K562 (cell line): ENCODE data around the gene RPL36AL. TPM values are rescaled to one million over a fixed set of nuclear protein-coding genes. Genes with fewer than 3 reads are reported as not detected.

ENCODE experiments used
- ATAC-seq: fragments of 200-7000 bp; cut with Tn5 transposase; 3 replicates; pipeline ENCODE4 v1.9.1; 2020; ENCODE audit warnings: moderate library complexity
- BruUV-seq: library from RNA; stranded (reverse); fragments of 400-500 nt; replicated peaks from 2 replicates; lab custom pipeline; 2021; lab: Mats Ljungman, UMichigan
- CTCF ChIA-PET: fragments of 300-600 bp; formaldehyde crosslinking; extraction: SDS; loops from one replicate; lab custom pipeline; 2021; ENCODE audit warnings: low intra/inter-chr PET ratio; lab: Yijun Ruan, JAX
- POLR2A ChIA-PET: fragments of 300-600, 350-650 bp; sonication (Branson Sonifier 250); formaldehyde crosslinking; extraction: SDS; loops from one replicate; lab custom pipeline; 2021; ENCODE audit warnings: antibody characterized with exemption, inconsistent platforms; lab: Yijun Ruan, JAX
- DNase-seq, 4 experiments: peaks; one replicate each; pipeline versions ENCODE4 v3.0.0 to v3.0.0-alpha.2; 2011 to 2018; ENCODE audit warnings: low spot score in 3 of 4, mixed read lengths in 3 of 4; ENCODE audit errors: extremely low read depth in 1 of 4
- FAIRE-seq: peaks from 2 replicates; lab custom pipeline; 2011; peaks lifted over from hg19 to GRCh38; lab: Jason Lieb, UNC
- H2AFZ ChIP-seq: 2 replicates; pipeline ENCODE4 v1.6.0; 2011; ENCODE audit warnings: low read depth, low read length, control low read depth, inconsistent platforms
- H3K27ac ChIP-seq: fragments of 200-600 bp; 3 replicates; pipeline ENCODE4 v1.8.0; 2011; ENCODE audit warnings: low read depth, mild to moderate bottlenecking, control low read depth, inconsistent platforms, low read length, moderate library complexity, mixed read lengths; ENCODE audit errors: extremely low read depth
- H3K27me3 ChIP-seq, 2 experiments: fragments of 300-600 bp in 1 of 2; 2 replicates in 1 of 2; 3 replicates in 1 of 2; pipeline versions ENCODE4 v1.6.0 to v1.8.0; 2011; ENCODE audit warnings: inconsistent platforms in 2 of 2, low read length in 2 of 2, mild to moderate bottlenecking in 1 of 2, mixed read lengths in 1 of 2, moderate library complexity in 1 of 2; ENCODE audit not compliant: control insufficient read depth in 2 of 2, insufficient read depth in 2 of 2
- H3K36me3 ChIP-seq: fragments of 300-600 bp; 3 replicates; pipeline ENCODE4 v1.8.0; 2011; ENCODE audit warnings: mild to moderate bottlenecking, low read length, inconsistent platforms; ENCODE audit not compliant: control insufficient read depth, insufficient read depth
- H3K4me1 ChIP-seq, 2 experiments: fragments of 200-600 bp in 1 of 2; replicated peaks in 1 of 2; 2 replicates in 1 of 2; 3 replicates in 1 of 2; pipeline versions ENCODE4 v1.5.1 to v1.8.0; 2011; ENCODE audit warnings: inconsistent platforms in 2 of 2, low read length in 2 of 2, mild to moderate bottlenecking in 1 of 2, mixed read lengths in 1 of 2, moderate library complexity in 1 of 2; ENCODE audit not compliant: control insufficient read depth in 2 of 2, insufficient read depth in 2 of 2
- H3K4me2 ChIP-seq: 2 replicates; pipeline ENCODE4 v1.6.1; 2011; ENCODE audit warnings: low read length, control low read depth, inconsistent platforms, mixed read lengths; ENCODE audit not compliant: insufficient read depth
- H3K4me3 ChIP-seq: fragments of 200-600 bp; sonication (generic), shearing (Covaris generic); 2 replicates; pipeline ENCODE4 v1.5.1; 2016; ENCODE audit warnings: control low read depth, inconsistent platforms
- H3K79me2 ChIP-seq: fragments of 200-600 bp; 3 replicates; pipeline ENCODE4 v1.8.0; 2011; ENCODE audit warnings: low read length, inconsistent platforms; ENCODE audit not compliant: control insufficient read depth, insufficient read depth
- H3K9ac ChIP-seq, 2 experiments: 2 replicates each; pipeline versions ENCODE4 v1.6.0 to v1.6.1; 2011; ENCODE audit warnings: low read depth in 2 of 2, low read length in 2 of 2, control low read depth in 1 of 2, inconsistent platforms in 1 of 2, mild to moderate bottlenecking in 1 of 2, mixed read lengths in 1 of 2; ENCODE audit not compliant: insufficient read depth in 1 of 2
- H3K9me1 ChIP-seq: one replicate; pipeline ENCODE4 v1.6.0; 2011; ENCODE audit warnings: inconsistent platforms, mild to moderate bottlenecking, low read length, moderate library complexity; ENCODE audit not compliant: control insufficient read depth, insufficient read depth
- H3K9me3 ChIP-seq: replicated peaks from 2 replicates; pipeline ENCODE4 v1.5.1; 2011; ENCODE audit warnings: low read depth, low read length, inconsistent platforms; ENCODE audit not compliant: control insufficient read depth, insufficient read depth
- H4K20me1 ChIP-seq: replicated peaks from 2 replicates; pipeline ENCODE4 v1.6.1; 2011; ENCODE audit warnings: low read length, inconsistent platforms, mixed read lengths; ENCODE audit not compliant: control insufficient read depth, insufficient read depth
- EGR1 ChIP-seq: fragments of 450-650 bp; conservative IDR thresholded peaks from 2 replicates; pipeline ENCODE4 v1.6.1; 2017; ENCODE audit warnings: mild to moderate bottlenecking
- KDM1A ChIP-seq, 2 experiments: fragments of 450-650 bp; IDR thresholded peaks; 2 replicates each; pipeline ENCODE4 v1.6.1; 2016; ENCODE audit warnings: mild to moderate bottlenecking in 2 of 2
- MIER1 ChIP-seq: fragments of 450-650 bp; IDR thresholded peaks from 2 replicates; pipeline ENCODE4 v1.6.1; 2016; ENCODE audit warnings: antibody characterized with exemption, mild to moderate bottlenecking, low read depth
- WGBS: fragments of 100-300 bp; shearing (Covaris generic); methylation state at CpG from one replicate; pipeline ENCODE4 v1.1.6; 2016; ENCODE audit warnings: low coverage, mixed read lengths; ENCODE audit not compliant: insufficient coverage; ENCODE audit errors: missing lambda C conversion rate; 5-methylcytosine and 5-hydroxymethylcytosine counted together
- in situ Hi-C: fragments of 300-500 bp; cut with MboI; formaldehyde crosslinking; loops from 4 replicates; pipeline ENCODE4 v1.15.0; 2018; ENCODE audit warnings: inconsistent platforms, mixed read lengths
- intact Hi-C: fragments of 100-400 bp; cut with micrococcal nuclease; formaldehyde crosslinking; loops from 2 replicates; pipeline ENCODE4 v1.14.2; 2022
- polyA plus RNA-seq, 8 experiments: library from polyadenylated mRNA; depleted of rRNA in 4 of 8; stranded (reverse) in 5 of 8; unstranded in 3 of 8; fragments of >200 nt; fragmentation: Nextera tagmentation in 2 of 8; fragmentation: Illumina TruSeq in 1 of 8; extraction: Ambion mirVana in 2 of 8; extraction: Trizol in 1 of 8; gene quantifications; 2 replicates each; pipeline versions ENCODE4 v1.2.1 to v1.2.3, GENCODE V29; 2011 to 2014; ENCODE audit warnings: inconsistent platforms in 1 of 8, missing spikeins in 1 of 8
- total RNA-seq, 7 experiments: library from RNA; depleted of rRNA in 6 of 7; stranded (reverse); fragments of >200 nt in 6 of 7; fragmentation: Illumina TruSeq in 2 of 7; extraction: Trizol in 2 of 7; gene quantifications; 2 replicates each; pipeline versions ENCODE4 v1.2.1 to v1.2.3, GENCODE V29; 2011 to 2021; ENCODE audit warnings: low replicate concordance in 1 of 7
- TF ChIP-seq, protein P1 (sequence below): fragments of 250-450 bp; sonication (Bioruptor Pico); IDR thresholded peaks from 2 replicates; pipeline ENCODE4 v1.5.0; 2022; ENCODE audit warnings: mild to moderate bottlenecking

RPL36AL gene
- total and polyA plus RNA-seq, 9 of the 15 experiments (the other 6 are each of a cell fraction or from before 2014, with no cell fraction given), result 146 to 674 (median 360) TPM

GRCh38 chr14:49612671-49613070, 7.8 kb downstream of the RPL36AL start:
- peaks cover 3% of the 10 kb centered on the region for H3K9me1 ChIP-seq
- H3K4me1 ChIP-seq, result peaks cover 0 to 4% of the 10 kb centered on the region in 2 experiments; a peak in 4 of 5 replicates
- H3K9ac ChIP-seq, result no peak overlapping the region
- POLR2A ChIA-PET, result interaction anchor here (0.8 to 1.0 kb wide), 2 partner anchors 8 to 13 kb away, joined by 3 read pairs; partner anchors contain the start of genes LRR1, MGAT2 and RPL36AL
- DNase-seq (no peak), FAIRE-seq (no peak), ATAC-seq (no peak)
- no peak overlapping the region for H3K4me3 ChIP-seq
- no peaks in the 10 kb centered on the region for H3K27me3 ChIP-seq
- no TSS peak for BruUV-seq
- H3K36me3 ChIP-seq, result peaks cover 45% of the 10 kb centered on the region
- H4K20me1 ChIP-seq, result no peaks in the 10 kb centered on the region
- no peak overlapping the region for H3K27ac ChIP-seq
- 16% methylated on average over 4 of the region's 8 CpGs for WGBS
- no peak overlapping the region for H2AFZ ChIP-seq
- peaks cover 29% of the 10 kb centered on the region for H3K79me2 ChIP-seq
- intact Hi-C loops, result no loop called here
- in situ Hi-C loops, result no loop called here
- H3K4me2 ChIP-seq, result no peak overlapping the region
- CTCF ChIA-PET, result no interaction called here
- peak; percentile 36 to 55; a peak in 2 of 4 replicates for TF ChIP-seq KDM1A (IDR thresholded peaks at IDR 0.05)
- 0 out of 2 replicates have a peak, but pooled peaks have one; percentile 23 for TF ChIP-seq EGR1
- no peak for TF ChIP-seq MIER1
- TF ChIP-seq, protein P1, sequence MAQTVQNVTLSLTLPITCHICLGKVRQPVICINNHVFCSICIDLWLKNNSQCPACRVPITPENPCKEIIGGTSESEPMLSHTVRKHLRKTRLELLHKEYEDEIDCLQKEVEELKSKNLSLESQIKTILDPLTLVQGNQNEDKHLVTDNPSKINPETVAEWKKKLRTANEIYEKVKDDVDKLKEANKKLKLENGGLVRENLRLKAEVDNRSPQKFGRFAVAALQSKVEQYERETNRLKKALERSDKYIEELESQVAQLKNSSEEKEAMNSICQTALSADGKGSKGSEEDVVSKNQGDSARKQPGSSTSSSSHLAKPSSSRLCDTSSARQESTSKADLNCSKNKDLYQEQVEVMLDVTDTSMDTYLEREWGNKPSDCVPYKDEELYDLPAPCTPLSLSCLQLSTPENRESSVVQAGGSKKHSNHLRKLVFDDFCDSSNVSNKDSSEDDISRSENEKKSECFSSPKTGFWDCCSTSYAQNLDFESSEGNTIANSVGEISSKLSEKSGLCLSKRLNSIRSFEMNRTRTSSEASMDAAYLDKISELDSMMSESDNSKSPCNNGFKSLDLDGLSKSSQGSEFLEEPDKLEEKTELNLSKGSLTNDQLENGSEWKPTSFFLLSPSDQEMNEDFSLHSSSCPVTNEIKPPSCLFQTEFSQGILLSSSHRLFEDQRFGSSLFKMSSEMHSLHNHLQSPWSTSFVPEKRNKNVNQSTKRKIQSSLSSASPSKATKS (CRISPR knock-in tag), result no peak
- no peaks in the 10 kb centered on the region for H3K9me3 ChIP-seq
